Prostate gland (tissue), 2 donors: ENCODE data around the gene COL4A1. TPM values are rescaled to one million over a fixed set of nuclear protein-coding genes. Genes with fewer than 3 reads are reported as not detected.

Experiments
- DNase-seq: peaks from one replicate; pipeline ENCODE4 v3.0.0-alpha.2; 2019; ENCODE audit warnings: low spot score
- H3K27ac ChIP-seq, 2 donors: fragments of 200-600 bp; sonication (generic); 2 replicates each; pipeline ENCODE4 v1.5.1; 2017 to 2019
- H3K27me3 ChIP-seq: fragments of 200-600 bp; sonication (generic); replicated peaks from 2 replicates; pipeline ENCODE4 v1.5.1; 2019; ENCODE audit not compliant: insufficient read depth
- H3K36me3 ChIP-seq, 2 donors: fragments of 200-600 bp; sonication (generic); 1 replicate in 1 of 2; 2 replicates in 1 of 2; pipeline versions ENCODE4 v1.5.1 to v1.8.1; 2017 to 2019
- H3K4me1 ChIP-seq: fragments of 200-600 bp; sonication (generic); replicated peaks from 2 replicates; pipeline ENCODE4 v1.5.1; 2019
- H3K4me3 ChIP-seq, 2 donors: fragments of 200-600 bp; sonication (generic); 2 replicates each; pipeline ENCODE4 v1.5.1; 2017 to 2019
- H3K9me3 ChIP-seq: fragments of 200-600 bp; sonication (generic); 2 replicates; pipeline ENCODE4 v1.5.1; 2017
- CTCF ChIP-seq, 4 experiments: fragments of 200-600 bp in 2 of 4; fragments of 450-650 bp in 2 of 4; sonication (generic) in 2 of 4; IDR thresholded peaks; 1 replicate in 3 of 4; 2 replicates in 1 of 4; pipeline ENCODE4 v1.5.1; 2016 to 2019; ENCODE audit warnings: antibody characterized with exemption in 4 of 4, mild to moderate bottlenecking in 2 of 4, moderate library complexity in 2 of 4
- POLR2A ChIP-seq: fragments of 450-650 bp; IDR thresholded peaks from one replicate; pipeline ENCODE4 v1.6.1; 2016; ENCODE audit warnings: antibody characterized with exemption, mild to moderate bottlenecking
- POLR2AphosphoS5 ChIP-seq: sonication (generic); formaldehyde crosslinking; IDR thresholded peaks from one replicate; pipeline ENCODE4 v1.6.1; 2017; ENCODE audit warnings: antibody characterized with exemption
- WGBS: methylation state at CpG from one replicate; pipeline ENCODE4 v1.1.5; 2018; 5-methylcytosine and 5-hydroxymethylcytosine counted together
- intact Hi-C: fragments of 100-400 bp; cut with DNase I; formaldehyde crosslinking; loops from one replicate; pipeline ENCODE4 v1.14.2; 2022
- total RNA-seq, 2 donors: library from RNA; depleted of rRNA; stranded (reverse); fragments of >200 nt; gene quantifications; one replicate each; pipeline ENCODE4 v1.1.0, GENCODE V29; 2016

COL4A1 gene
- total RNA-seq, 2 donors from 2014 or later: 37.3 to 132 TPM

GRCh38 chr13:110129539-110130186 lies 177.3 kb downstream of the COL4A1 start:
- intact Hi-C loops: no loop called here
- peak; percentile 1 for DNase-seq
- WGBS: 93% methylated on average over 14 of the region's 14 CpGs
- Histone ChIP-seq H3K4me3 (no peak overlapping the region), H3K4me1 (no peaks in the 10 kb centered on the region), H3K9me3 (no peaks in the 10 kb centered on the region), H3K36me3 (no peaks in the 10 kb centered on the region), H3K27me3 (no peaks in the 10 kb centered on the region), H3K27ac (no peak overlapping the region)
- TF ChIP-seq POLR2A (no peak), CTCF (IDR thresholded peaks at IDR 0.05) (no peak), POLR2AphosphoS5 (no peak)

GRCh38 chr13:110129076-110129475 lies 177.9 kb downstream of the COL4A1 start:
- Histone ChIP-seq H3K4me1 (no peaks in the 10 kb centered on the region), H3K36me3 (no peaks in the 10 kb centered on the region), H3K27ac (no peak overlapping the region), H3K4me3 (no peak overlapping the region), H3K27me3 (no peaks in the 10 kb centered on the region), H3K9me3 (no peaks in the 10 kb centered on the region)
- intact Hi-C loops: no loop called here
- 85% methylated on average over 17 of the region's 17 CpGs for WGBS
- DNase-seq: peak; percentile 3
- TF ChIP-seq POLR2A: no peak
- no peak for TF ChIP-seq CTCF (IDR thresholded peaks at IDR 0.05)
- no peak for TF ChIP-seq POLR2AphosphoS5

- DNase-seq: no peak
- intact Hi-C loops: no loop called here
- Histone ChIP-seq H3K27ac (no peak overlapping the region), H3K9me3 (no peaks in the 10 kb centered on the region), H3K4me3 (no peak overlapping the region), H3K36me3 (no peaks in the 10 kb centered on the region), H3K4me1 (no peaks in the 10 kb centered on the region), H3K27me3 (no peaks in the 10 kb centered on the region)
- 74% methylated on average over 8 of the region's 8 CpGs for WGBS
- TF ChIP-seq POLR2A (no peak), CTCF (IDR thresholded peaks at IDR 0.05) (no peak), POLR2AphosphoS5 (no peak)
Observed at GRCh38 chr13:110128546-110128945, 178.4 kb downstream of the COL4A1 start.

- no peak for DNase-seq
- 65% methylated on average over 6 of the region's 6 CpGs for WGBS
- no peak for TF ChIP-seq POLR2A
- Histone ChIP-seq H3K9me3 (no peaks in the 10 kb centered on the region), H3K4me1 (no peaks in the 10 kb centered on the region), H3K4me3 (no peak overlapping the region), H3K27me3 (no peaks in the 10 kb centered on the region), H3K27ac (no peak overlapping the region), H3K36me3 (no peaks in the 10 kb centered on the region)
- intact Hi-C loops: no loop called here
Observed at GRCh38 chr13:110127986-110128511, 178.9 kb downstream of the COL4A1 start.

DNA sequence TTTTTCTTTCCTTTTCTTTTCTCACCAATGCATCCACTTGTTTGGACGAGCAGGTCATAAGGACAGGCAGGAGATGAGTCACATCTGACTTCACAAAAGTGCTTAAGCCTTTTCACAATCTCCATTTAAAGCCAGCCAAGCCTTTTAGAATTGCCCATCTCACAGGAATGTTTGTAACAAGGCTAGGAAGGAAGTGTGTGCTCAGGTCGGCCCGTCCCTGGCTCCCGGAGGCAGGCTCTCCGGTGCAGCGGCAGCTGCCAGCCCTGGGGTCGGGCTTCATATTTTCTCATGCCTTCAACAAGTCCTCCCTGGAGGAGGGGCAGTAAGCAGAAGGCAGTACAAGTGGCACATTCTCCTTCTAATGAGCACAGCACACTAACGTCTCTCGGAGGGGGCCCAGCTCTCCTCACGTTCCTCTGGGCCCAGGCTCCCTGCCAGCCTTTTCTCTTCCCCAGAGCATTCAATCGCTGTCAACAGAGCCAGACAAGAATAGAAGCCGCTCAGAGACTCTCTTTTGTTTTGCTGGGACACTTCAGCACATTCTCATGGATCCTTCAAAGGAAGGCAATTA lies 180.5 kb downstream of the COL4A1 start:
- Histone ChIP-seq H3K27me3 (no peaks in the 10 kb centered on the region), H3K27ac (peak overlapping the region; percentile 66 to 84), H3K4me1 (no peaks in the 10 kb centered on the region), H3K9me3 (no peaks in the 10 kb centered on the region), H3K36me3 (no peaks in the 10 kb centered on the region), H3K4me3 (no peak overlapping the region)
- 10% methylated on average over 12 of the region's 12 CpGs for WGBS
- intact Hi-C loops: no loop called here
- TF ChIP-seq POLR2A (no peak), POLR2AphosphoS5 (peak; percentile 87), CTCF (IDR thresholded peaks at IDR 0.05) (no peak)
- peak; percentile 63 for DNase-seq
